NCI-H146 (cell line): ENCODE measurements around the gene IDH2.
A peak's percentile ranks its signal among the peaks of the same experiment; 100 is the strongest.
"Not testable (repeated sequence)": the region's sequence is repeated elsewhere in the genome, so short reads cannot be mapped to it uniquely, and the experiment has no call there.

Experiments used
- DNase-seq: peaks from one replicate; lab custom pipeline; 2025; lab: John Stamatoyannopoulos, UW

IDH2 gene

GRCh38 chr15:90114451-90114901 lies 12.2 kb upstream of the IDH2 start:
- DNase-seq, result no peak

- no peak for DNase-seq
Observed at GRCh38 chr15:90113166-90113565, 10.9 kb upstream of the IDH2 start.

- DNase-seq, result not testable (repeated sequence)
Observed at GRCh38 chr15:90109163-90109751, 7.0 kb upstream of the IDH2 start.

- not testable (repeated sequence) for DNase-seq
Observed at GRCh38 chr15:90108038-90108437, 5.8 kb upstream of the IDH2 start.

- DNase-seq, result peak; percentile 48
Observed at GRCh38 chr15:90106522-90107117, 4.4 kb upstream of the IDH2 start.

- DNase-seq, result no peak
Observed at GRCh38 chr15:90105521-90105920, 3.3 kb upstream of the IDH2 start.

GRCh38 chr15:90104551-90104950 lies 2.3 kb upstream of the IDH2 start:
- DNase-seq, result no peak

- DNase-seq, result peak; percentile 39
Observed at GRCh38 chr15:90103701-90104329, 1.5 kb upstream of the IDH2 start.

- DNase-seq, result peak; percentile 52
Observed at GRCh38 chr15:90101130-90101968, 919 bp downstream of the IDH2 start.

GRCh38 chr15:90099868-90100831 lies 2.1 kb downstream of the IDH2 start:
- no peak for DNase-seq

- no peak for DNase-seq
Observed at GRCh38 chr15:90099072-90099867, 3.0 kb downstream of the IDH2 start.

- no peak for DNase-seq
Observed at GRCh38 chr15:90097475-90097874, 4.8 kb downstream of the IDH2 start.

- peak; percentile 88 for DNase-seq
Observed at GRCh38 chr15:90095521-90095959, 6.7 kb downstream of the IDH2 start.

GRCh38 chr15:90091156-90091931 lies 10.9 kb downstream of the IDH2 start:
- no peak for DNase-seq

- no peak for DNase-seq
Observed at GRCh38 chr15:90090226-90090848, 11.9 kb downstream of the IDH2 start.

- DNase-seq, result no peak
Observed at GRCh38 chr15:90087454-90088154, 14.7 kb downstream of the IDH2 start.

- no peak for DNase-seq
Observed at GRCh38 chr15:90086868-90087268, 15.4 kb downstream of the IDH2 start.

GRCh38 chr15:90085565-90085964 lies 16.7 kb downstream of the IDH2 start:
- no peak for DNase-seq
